ENCODE measurements around the gene HPN. TPM values are rescaled to one million over a fixed set of nuclear protein-coding genes. Genes with fewer than 3 reads are reported as not detected.

HPN gene
- total RNA-seq, 6 experiments from 2014 or later, result not detected

GRCh38 chr19:35090160-35090505 is 48.6 kb downstream of the HPN start:
- Mint-ChIP-seq H3K9me3 (no peaks in the 10 kb centered on the region), H3K27ac (no peak overlapping the region), H3K4me1 (ENCODE audit: low read depth) (peaks cover 25% of the 10 kb centered on the region), H3K27me3 (ENCODE audit: insufficient read depth) (peaks cover 4% of the 10 kb centered on the region; the same call in 1 of the 2 replicates), H3K36me3 (ENCODE audit: low read depth) (no peaks in the 10 kb centered on the region), H3K4me3 (peak overlapping the region; percentile 61; the same call in 1 of the 2 replicates)
- TF ChIP-seq CTCF (IDR thresholded peaks at IDR 0.05), result no peak
- no peak for DNase-seq

GRCh38 chr19:35090506-35091214 is 49.1 kb downstream of the HPN start:
- Mint-ChIP-seq H3K4me3 (peak overlapping the region; percentile 61), H3K27ac (no peak overlapping the region), H3K9me3 (no peaks in the 10 kb centered on the region), H3K4me1 (ENCODE audit: low read depth) (peaks cover 25% of the 10 kb centered on the region), H3K36me3 (ENCODE audit: low read depth) (no peaks in the 10 kb centered on the region), H3K27me3 (ENCODE audit: insufficient read depth) (peaks cover 5% of the 10 kb centered on the region; the same call in 1 of the 2 replicates)
- peak; percentile 45 for DNase-seq
- peak; percentile 83 for TF ChIP-seq CTCF (IDR thresholded peaks at IDR 0.05)

- peaks cover 18% of the 10 kb centered on the region for H3K4me1 Mint-ChIP-seq (ENCODE audit: low read depth)
- DNase-seq, result no peak
- H3K36me3 Mint-ChIP-seq (ENCODE audit: low read depth), result no peaks in the 10 kb centered on the region
- peaks cover 9% of the 10 kb centered on the region for H3K27me3 Mint-ChIP-seq (ENCODE audit: insufficient read depth)
- no peak for TF ChIP-seq CTCF (IDR thresholded peaks at IDR 0.05)
- no peaks in the 10 kb centered on the region for H3K9me3 Mint-ChIP-seq
- no peak overlapping the region for H3K27ac Mint-ChIP-seq
- H3K4me3 Mint-ChIP-seq, result no peak overlapping the region
These were observed 51.9 kb downstream of the HPN start for GRCh38 chr19:35093430-35093829.

GRCh38 chr19:35093941-35094647 is 52.6 kb downstream of the HPN start:
- DNase-seq, result no peak
- H3K9me3 Mint-ChIP-seq, result no peaks in the 10 kb centered on the region
- TF ChIP-seq CTCF (IDR thresholded peaks at IDR 0.05), result no peak
- no peak overlapping the region for H3K4me3 Mint-ChIP-seq
- H3K36me3 Mint-ChIP-seq (ENCODE audit: low read depth), result no peaks in the 10 kb centered on the region
- H3K4me1 Mint-ChIP-seq (ENCODE audit: low read depth), result peaks cover 11% of the 10 kb centered on the region
- H3K27ac Mint-ChIP-seq, result no peak overlapping the region
- peaks cover 10% of the 10 kb centered on the region for H3K27me3 Mint-ChIP-seq (ENCODE audit: insufficient read depth)

- no peak for DNase-seq
- no peak for TF ChIP-seq CTCF (IDR thresholded peaks at IDR 0.05)
- Mint-ChIP-seq H3K4me1 (ENCODE audit: low read depth) (peaks cover 8% of the 10 kb centered on the region), H3K27me3 (ENCODE audit: insufficient read depth) (peaks cover 10% of the 10 kb centered on the region), H3K36me3 (ENCODE audit: low read depth) (no peaks in the 10 kb centered on the region), H3K9me3 (no peaks in the 10 kb centered on the region), H3K4me3 (no peak overlapping the region), H3K27ac (no peak overlapping the region)
These were observed 53.1 kb downstream of the HPN start for GRCh38 chr19:35094656-35095055.
